HepG2 (cell line): ENCODE results near the gene CHADL. TPM values are rescaled to one million over a fixed set of nuclear protein-coding genes. Genes with fewer than 3 reads are reported as not detected.

Source experiments
- ERF ChIP-seq: IDR thresholded peaks from 2 replicates; pipeline ENCODE4 v1.6.1; 2018; ENCODE audit warnings: missing biosample characterization, missing genetic modification reagents
- ETV6 ChIP-seq: sonication (generic); formaldehyde crosslinking; conservative IDR thresholded peaks from 2 replicates; pipeline ENCODE4 v1.4.0; 2020; ENCODE audit warnings: missing genetic modification reagents
- FLYWCH1 ChIP-seq: sonication (generic); formaldehyde crosslinking; IDR thresholded peaks from 2 replicates; pipeline ENCODE4 v1.8.1; 2023; ENCODE audit warnings: mild to moderate bottlenecking, missing genetic modification reagents
- HNRNPUL1 ChIP-seq: fragments of 200-400 bp; formaldehyde crosslinking; IDR thresholded peaks from 2 replicates; pipeline ENCODE4 v1.6.1; 2017; ENCODE audit warnings: low read depth, mild to moderate bottlenecking, low read length, moderate library complexity
- IRX3 ChIP-seq: sonication (generic); formaldehyde crosslinking; IDR thresholded peaks from 2 replicates; pipeline ENCODE4 v1.8.1; 2023; ENCODE audit warnings: mild to moderate bottlenecking, low read depth, missing genetic modification reagents, borderline replicate concordance
- MED13 ChIP-seq: sonication (generic); formaldehyde crosslinking; IDR thresholded peaks from 2 replicates; pipeline ENCODE4 v1.5.0; 2020; ENCODE audit warnings: missing genetic modification reagents
- MEIS2 ChIP-seq: sonication (generic); formaldehyde crosslinking; IDR thresholded peaks from 2 replicates; pipeline ENCODE4 v1.9.0; 2021; ENCODE audit warnings: mild to moderate bottlenecking, missing genetic modification reagents
- NONO ChIP-seq, 2 experiments: fragments of 450-650 bp in 1 of 2; sonication (generic) in 1 of 2; formaldehyde crosslinking in 1 of 2; IDR thresholded peaks in 1 of 2; conservative IDR thresholded peaks in 1 of 2; 2 replicates each; pipeline versions ENCODE4 v1.6.1 to v1.8.0; 2017 to 2022; ENCODE audit warnings: mild to moderate bottlenecking in 1 of 2, missing genetic modification reagents in 1 of 2, moderate library complexity in 1 of 2
- POLR2A ChIP-seq, 2 experiments: IDR thresholded peaks; 2 replicates each; pipeline ENCODE4 v1.6.1; 2011; ENCODE audit warnings: low read depth in 2 of 2, low read length in 2 of 2, mild to moderate bottlenecking in 1 of 2, moderate library complexity in 1 of 2; ENCODE audit not compliant: insufficient read depth in 1 of 2
- SAP130 ChIP-seq: IDR thresholded peaks from 2 replicates; pipeline ENCODE4 v1.6.1; 2016; ENCODE audit warnings: low read depth
- SIN3A ChIP-seq: IDR thresholded peaks from 2 replicates; pipeline ENCODE4 v1.6.1; 2011; ENCODE audit warnings: low read depth, mild to moderate bottlenecking, control low read depth, low read length, borderline replicate concordance
- SIN3B ChIP-seq: fragments of 150-350 bp; IDR thresholded peaks from 2 replicates; pipeline ENCODE4 v1.6.1; 2014; ENCODE audit warnings: low read length
- SP2 ChIP-seq: sonication (generic); formaldehyde crosslinking; IDR thresholded peaks from 2 replicates; pipeline ENCODE4 v1.5.1; 2020; ENCODE audit warnings: mild to moderate bottlenecking, missing genetic modification reagents
- THAP11 ChIP-seq: IDR thresholded peaks from 2 replicates; pipeline ENCODE4 v1.6.1; 2016; ENCODE audit warnings: missing biosample characterization, missing genetic modification reagents
- ZBTB38 ChIP-seq: sonication (generic); formaldehyde crosslinking; IDR thresholded peaks from 2 replicates; pipeline ENCODE4 v1.5.1; 2020; ENCODE audit warnings: mild to moderate bottlenecking, missing genetic modification reagents
- ZFP1 ChIP-seq: IDR thresholded peaks from 2 replicates; pipeline ENCODE4 v1.6.1; 2016
- ZNF33B ChIP-seq: sonication (generic); formaldehyde crosslinking; IDR thresholded peaks from 2 replicates; pipeline ENCODE4 v1.5.1; 2020; ENCODE audit warnings: mild to moderate bottlenecking, missing genetic modification reagents
- ZNF383 ChIP-seq: sonication (generic); formaldehyde crosslinking; IDR thresholded peaks from 2 replicates; pipeline ENCODE4 v1.4.0; 2020; ENCODE audit warnings: missing genetic modification reagents, mild to moderate bottlenecking, borderline replicate concordance
- ZNF44 ChIP-seq: sonication (generic); formaldehyde crosslinking; IDR thresholded peaks from 2 replicates; pipeline ENCODE4 v1.5.1; 2020; ENCODE audit warnings: mild to moderate bottlenecking, missing genetic modification reagents
- ZNF577 ChIP-seq: sonication (generic); formaldehyde crosslinking; IDR thresholded peaks from 2 replicates; pipeline ENCODE4 v1.4.0; 2020; ENCODE audit warnings: mild to moderate bottlenecking, low read depth, missing genetic modification reagents, borderline replicate concordance
- ZNF607 ChIP-seq: sonication (generic); formaldehyde crosslinking; IDR thresholded peaks from 2 replicates; pipeline ENCODE4 v1.5.1; 2020; ENCODE audit warnings: missing genetic modification reagents, mild to moderate bottlenecking, borderline replicate concordance
- ZNF709 ChIP-seq: sonication (generic); formaldehyde crosslinking; IDR thresholded peaks from 2 replicates; pipeline ENCODE4 v1.5.0; 2020; ENCODE audit warnings: mild to moderate bottlenecking, missing genetic modification reagents
- ZNF777 ChIP-seq: sonication (generic); formaldehyde crosslinking; IDR thresholded peaks from 2 replicates; pipeline ENCODE4 v1.4.0; 2020; ENCODE audit warnings: missing genetic modification reagents
- ZNF790 ChIP-seq: sonication (generic); formaldehyde crosslinking; IDR thresholded peaks from 2 replicates; pipeline ENCODE4 v1.8.0; 2022; ENCODE audit warnings: missing genetic modification reagents, mild to moderate bottlenecking, borderline replicate concordance
- ZNF83 ChIP-seq: sonication (generic); formaldehyde crosslinking; IDR thresholded peaks from 2 replicates; pipeline ENCODE4 v1.4.0; 2020; ENCODE audit warnings: missing genetic modification reagents, mild to moderate bottlenecking, borderline replicate concordance
- ZSCAN31 ChIP-seq: sonication (generic); formaldehyde crosslinking; IDR thresholded peaks from 2 replicates; pipeline ENCODE4 v1.5.0; 2020; ENCODE audit warnings: low read depth, mild to moderate bottlenecking, missing genetic modification reagents
- polyA plus RNA-seq, 8 experiments: library from polyadenylated mRNA; depleted of rRNA in 3 of 8; stranded (reverse) in 7 of 8; unstranded in 1 of 8; fragments of >200 nt; fragmentation: Illumina TruSeq in 4 of 8; extraction: Trizol in 4 of 8; gene quantifications; 2 replicates each; pipeline versions ENCODE4 v1.2.1 to v1.2.3, GENCODE V29; 2011 to 2016; ENCODE audit warnings: low read depth in 4 of 8, missing spikeins in 1 of 8, mixed read lengths in 1 of 8; ENCODE audit not compliant: insufficient read depth in 1 of 8
- total RNA-seq, 5 experiments: library from RNA; depleted of rRNA; stranded (reverse); fragments of >200 nt; fragmentation: Illumina TruSeq; extraction: Trizol; gene quantifications; 2 replicates each; pipeline ENCODE4 v1.2.3, GENCODE V29; 2016; ENCODE audit warnings: low read depth in 1 of 5
- TF ChIP-seq, protein P1 (sequence below): IDR thresholded peaks from 2 replicates; pipeline ENCODE4 v1.6.1; 2016; ENCODE audit warnings: missing compliant biosample characterization, missing genetic modification reagents, borderline replicate concordance
- TF ChIP-seq, protein P2 (sequence below): sonication (generic); formaldehyde crosslinking; IDR thresholded peaks from 2 replicates; pipeline ENCODE4 v1.4.0; 2020; ENCODE audit warnings: missing genetic modification reagents

Gene CHADL
- total and polyA plus RNA-seq, 2 of the 13 experiments (the other 11 are each of a cell fraction or from before 2014, with no cell fraction given): 2.8 to 8.1 TPM

GRCh38 chr22:41204992-41205900, 35.5 kb downstream of the CHADL start, which contains the start of gene L3MBTL2 (continued):
- TF ChIP-seq ZNF790: no peak
- TF ChIP-seq ETV6 (CRISPR knock-in tag): 0 out of 2 replicates have a peak, but pooled peaks have one; percentile 44
- no peak for TF ChIP-seq FLYWCH1
- peak; percentile 75; the same call in 1 of the 2 replicates for TF ChIP-seq ZNF33B
- TF ChIP-seq SP2 (CRISPR knock-in tag): peak; percentile 87
- peak; percentile 51; the same call in 1 of the 2 replicates for TF ChIP-seq ZNF607 (CRISPR knock-in tag)
- peak; percentile 34; the same call in 1 of the 2 replicates for TF ChIP-seq ZBTB38 (CRISPR knock-in tag)
- 0 out of 2 replicates have a peak, but pooled peaks have one; percentile 27 for TF ChIP-seq ZFP1 (CRISPR knock-in tag)
- no peak for TF ChIP-seq HNRNPUL1
- TF ChIP-seq ZNF44 (CRISPR knock-in tag): no peak
- TF ChIP-seq, protein P1, sequence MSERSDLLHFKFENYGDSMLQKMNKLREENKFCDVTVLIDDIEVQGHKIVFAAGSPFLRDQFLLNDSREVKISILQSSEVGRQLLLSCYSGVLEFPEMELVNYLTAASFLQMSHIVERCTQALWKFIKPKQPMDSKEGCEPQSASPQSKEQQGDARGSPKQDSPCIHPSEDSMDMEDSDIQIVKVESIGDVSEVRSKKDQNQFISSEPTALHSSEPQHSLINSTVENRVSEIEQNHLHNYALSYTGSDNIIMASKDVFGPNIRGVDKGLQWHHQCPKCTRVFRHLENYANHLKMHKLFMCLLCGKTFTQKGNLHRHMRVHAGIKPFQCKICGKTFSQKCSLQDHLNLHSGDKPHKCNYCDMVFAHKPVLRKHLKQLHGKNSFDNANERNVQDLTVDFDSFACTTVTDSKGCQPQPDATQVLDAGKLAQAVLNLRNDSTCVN: 0 out of 2 replicates have a peak, but pooled peaks have one; percentile 35
- TF ChIP-seq SIN3B: peak; percentile 60; the same call in 1 of the 2 replicates
- TF ChIP-seq MED13 (CRISPR knock-in tag): no peak
- peak; percentile 40; the same call in 1 of the 2 replicates for TF ChIP-seq ZSCAN31 (CRISPR knock-in tag)
- TF ChIP-seq ZNF709: 0 out of 2 replicates have a peak, but pooled peaks have one; percentile 28
- TF ChIP-seq POLR2A (IDR thresholded peaks at IDR 0.05; ENCODE audit: insufficient read depth in 1 of 2, low read depth in 2 of 2, low read length in 2 of 2): peak; percentile 76 to 80
- TF ChIP-seq ZNF83 (CRISPR knock-in tag): no peak
- peak; percentile 100 for TF ChIP-seq THAP11 (CRISPR knock-in tag)
- TF ChIP-seq MEIS2 (CRISPR knock-in tag): peak; percentile 19; the same call in 1 of the 2 replicates
- no peak for TF ChIP-seq ZNF383
- TF ChIP-seq, protein P2, sequence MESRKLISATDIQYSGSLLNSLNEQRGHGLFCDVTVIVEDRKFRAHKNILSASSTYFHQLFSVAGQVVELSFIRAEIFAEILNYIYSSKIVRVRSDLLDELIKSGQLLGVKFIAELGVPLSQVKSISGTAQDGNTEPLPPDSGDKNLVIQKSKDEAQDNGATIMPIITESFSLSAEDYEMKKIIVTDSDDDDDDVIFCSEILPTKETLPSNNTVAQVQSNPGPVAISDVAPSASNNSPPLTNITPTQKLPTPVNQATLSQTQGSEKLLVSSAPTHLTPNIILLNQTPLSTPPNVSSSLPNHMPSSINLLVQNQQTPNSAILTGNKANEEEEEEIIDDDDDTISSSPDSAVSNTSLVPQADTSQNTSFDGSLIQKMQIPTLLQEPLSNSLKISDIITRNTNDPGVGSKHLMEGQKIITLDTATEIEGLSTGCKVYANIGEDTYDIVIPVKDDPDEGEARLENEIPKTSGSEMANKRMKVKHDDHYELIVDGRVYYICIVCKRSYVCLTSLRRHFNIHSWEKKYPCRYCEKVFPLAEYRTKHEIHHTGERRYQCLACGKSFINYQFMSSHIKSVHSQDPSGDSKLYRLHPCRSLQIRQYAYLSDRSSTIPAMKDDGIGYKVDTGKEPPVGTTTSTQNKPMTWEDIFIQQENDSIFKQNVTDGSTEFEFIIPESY (CRISPR knock-in tag): 0 out of 2 replicates have a peak, but pooled peaks have one; percentile 13
- peak; percentile 80; the same call in 1 of the 2 replicates for TF ChIP-seq SIN3A
- peak; percentile 97 for TF ChIP-seq SAP130 (CRISPR knock-in tag)
- no peak for TF ChIP-seq IRX3 (CRISPR knock-in tag)
- TF ChIP-seq NONO (IDR thresholded peaks at IDR 0.05): no peak
- TF ChIP-seq NONO (CRISPR knock-in tag; conservative IDR thresholded peaks at IDR 0.05): peak; percentile 71; the same call in 1 of the 2 replicates
- TF ChIP-seq ZNF577 (CRISPR knock-in tag): no peak
- peak; percentile 54; the same call in 1 of the 2 replicates for TF ChIP-seq ERF
- TF ChIP-seq ZNF777 (CRISPR knock-in tag): peak; percentile 35; the same call in 1 of the 2 replicates
